Fibroblast of lung (primary cell): ENCODE data around the gene MORC4. TPM values are rescaled to one million over a fixed set of nuclear protein-coding genes. Genes with fewer than 3 reads are reported as not detected.

Experiments used
- DNase-seq, 2 donors: peaks; one replicate each; pipeline versions ENCODE4 v3.0.0 to v3.0.0-alpha.2; 2010; ENCODE audit warnings: low read depth in 2 of 2
- H2AFZ ChIP-seq: 2 replicates; pipeline ENCODE4 v1.5.1; 2012; ENCODE audit warnings: low read length, control low read depth, inconsistent platforms
- H3K27ac ChIP-seq: 2 replicates; pipeline ENCODE4 v1.5.1; 2011; ENCODE audit warnings: low read length, control low read depth; ENCODE audit not compliant: insufficient read depth
- H3K27me3 ChIP-seq: 2 replicates; pipeline ENCODE4 v1.5.1; 2011; ENCODE audit warnings: mild to moderate bottlenecking, low read length; ENCODE audit not compliant: control insufficient read depth, insufficient read depth
- H3K36me3 ChIP-seq: 2 replicates; pipeline ENCODE4 v1.5.1; 2011; ENCODE audit warnings: low read length; ENCODE audit not compliant: control insufficient read depth, insufficient read depth
- H3K4me1 ChIP-seq: 2 replicates; pipeline ENCODE4 v1.5.1; 2011; ENCODE audit warnings: low read length; ENCODE audit not compliant: control insufficient read depth, insufficient read depth; ENCODE audit errors: extremely low read depth
- H3K4me2 ChIP-seq: 2 replicates; pipeline ENCODE4 v1.5.1; 2011; ENCODE audit warnings: low read length, control low read depth; ENCODE audit not compliant: insufficient read depth; ENCODE audit errors: extremely low read depth
- H3K4me3 ChIP-seq, 4 experiments: fragments of 200-600 bp in 1 of 4; sonication (generic) in 1 of 4; replicated peaks in 1 of 4; 2 replicates each; pipeline ENCODE4 v1.5.1; 2011 to 2016; ENCODE audit warnings: low read length in 4 of 4, low read depth in 3 of 4, mild to moderate bottlenecking in 3 of 4, control low read depth in 2 of 4, inconsistent platforms in 1 of 4, mixed read lengths in 1 of 4; ENCODE audit not compliant: insufficient read depth in 1 of 4; ENCODE audit errors: control extremely low read depth in 1 of 4
- H3K79me2 ChIP-seq: 2 replicates; pipeline ENCODE4 v1.5.1; 2012; ENCODE audit warnings: mild to moderate bottlenecking, low read length, inconsistent platforms; ENCODE audit not compliant: control insufficient read depth, insufficient read depth
- H3K9ac ChIP-seq: 2 replicates; pipeline ENCODE4 v1.5.1; 2011; ENCODE audit warnings: mild to moderate bottlenecking, low read length, control low read depth; ENCODE audit not compliant: insufficient read depth
- H3K9me3 ChIP-seq: 2 replicates; pipeline ENCODE4 v1.5.1; 2012; ENCODE audit warnings: low read depth, low read length; ENCODE audit not compliant: control insufficient read depth, insufficient read depth
- H4K20me1 ChIP-seq: 2 replicates; pipeline ENCODE4 v1.5.1; 2011; ENCODE audit warnings: low read length; ENCODE audit not compliant: control insufficient read depth, insufficient read depth; ENCODE audit errors: extremely low read depth
- CTCF ChIP-seq, 2 donors: IDR thresholded peaks in 1 of 2; conservative IDR thresholded peaks in 1 of 2; 1 replicate in 1 of 2; 2 replicates in 1 of 2; pipeline ENCODE4 v1.5.1; 2011 to 2012; ENCODE audit warnings: low read length in 2 of 2, control low read depth in 1 of 2, inconsistent platforms in 1 of 2, low read depth in 1 of 2, mild to moderate bottlenecking in 1 of 2
- EZH2 ChIP-seq: IDR thresholded peaks from 2 replicates; pipeline ENCODE4 v1.5.1; 2012; ENCODE audit warnings: low read length, control low read depth, mild to moderate bottlenecking; ENCODE audit errors: missing control alignments
- polyA plus RNA-seq, 2 donors: library from polyadenylated mRNA; depleted of rRNA in 1 of 2; stranded (reverse) in 1 of 2; unstranded in 1 of 2; fragments of >200 nt; gene quantifications; 2 replicates each; pipeline ENCODE4 v1.2.1, GENCODE V29; 2011 to 2012; ENCODE audit warnings: missing spikeins in 1 of 2
- total RNA-seq: library from RNA; depleted of rRNA; stranded (reverse); fragments of >200 nt; gene quantifications from 2 replicates; pipeline ENCODE4 v1.2.1, GENCODE V29; 2014

The MORC4 gene
- total and polyA plus RNA-seq, 2 donors (not counting 1 experiment from before 2014, with no cell fraction given) = 27.5 to 44.8 TPM

GRCh38 chrX:106927023-106927422 lies 73.0 kb downstream of the MORC4 start:
- no peaks in the 10 kb centered on the region for H3K9me3 ChIP-seq
- peaks cover 1% of the 10 kb centered on the region for H3K4me1 ChIP-seq
- H3K27ac ChIP-seq = no peak overlapping the region
- H3K9ac ChIP-seq = no peak overlapping the region
- no peaks in the 10 kb centered on the region for H3K36me3 ChIP-seq
- no peak for TF ChIP-seq CTCF (conservative IDR thresholded peaks at IDR 0.05 in 1 of 2, IDR thresholded peaks at IDR 0.05 in 1 of 2; ENCODE audit: low read depth in 1 of 2, low read length in 2 of 2)
- no peak for TF ChIP-seq EZH2
- H3K4me3 ChIP-seq = no peak overlapping the region
- H3K27me3 ChIP-seq = no peaks in the 10 kb centered on the region
- H3K4me2 ChIP-seq = no peak overlapping the region
- H4K20me1 ChIP-seq = no peaks in the 10 kb centered on the region
- H3K79me2 ChIP-seq = no peaks in the 10 kb centered on the region
- no peak overlapping the region for H2AFZ ChIP-seq
- no peak for DNase-seq

DNA sequence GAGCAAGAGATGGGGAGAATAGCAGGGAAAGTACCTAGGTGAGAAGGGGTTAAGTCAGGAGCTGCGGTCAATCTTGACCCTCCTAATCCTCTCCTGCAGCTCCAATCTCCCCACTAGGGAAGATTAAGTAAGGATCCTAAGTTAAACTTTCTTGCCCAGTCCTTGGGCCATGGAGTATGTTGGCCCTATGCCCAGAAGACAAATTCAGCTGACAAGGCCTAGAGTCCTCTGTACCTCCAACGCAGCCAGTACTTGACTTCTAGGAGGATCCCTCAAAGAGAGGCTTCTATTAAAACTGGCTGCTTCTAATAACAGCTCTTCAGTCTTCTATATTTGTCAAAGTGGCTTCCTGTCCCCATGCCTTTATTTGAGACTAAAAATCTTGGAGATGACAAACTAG lies 78.4 kb downstream of the MORC4 start:
- Histone ChIP-seq H4K20me1 (no peaks in the 10 kb centered on the region), H3K4me2 (no peak overlapping the region), H2AFZ (no peak overlapping the region), H3K9me3 (no peaks in the 10 kb centered on the region), H3K36me3 (no peaks in the 10 kb centered on the region), H3K27ac (no peak overlapping the region), H3K4me1 (no peaks in the 10 kb centered on the region), H3K27me3 (no peaks in the 10 kb centered on the region), H3K79me2 (no peaks in the 10 kb centered on the region), H3K4me3 (no peak overlapping the region), H3K9ac (no peak overlapping the region)
- no peak for DNase-seq
- TF ChIP-seq EZH2 (no peak), CTCF (conservative IDR thresholded peaks at IDR 0.05 in 1 of 2, IDR thresholded peaks at IDR 0.05 in 1 of 2; ENCODE audit: low read depth in 1 of 2, low read length in 2 of 2) (no peak)

DNA sequence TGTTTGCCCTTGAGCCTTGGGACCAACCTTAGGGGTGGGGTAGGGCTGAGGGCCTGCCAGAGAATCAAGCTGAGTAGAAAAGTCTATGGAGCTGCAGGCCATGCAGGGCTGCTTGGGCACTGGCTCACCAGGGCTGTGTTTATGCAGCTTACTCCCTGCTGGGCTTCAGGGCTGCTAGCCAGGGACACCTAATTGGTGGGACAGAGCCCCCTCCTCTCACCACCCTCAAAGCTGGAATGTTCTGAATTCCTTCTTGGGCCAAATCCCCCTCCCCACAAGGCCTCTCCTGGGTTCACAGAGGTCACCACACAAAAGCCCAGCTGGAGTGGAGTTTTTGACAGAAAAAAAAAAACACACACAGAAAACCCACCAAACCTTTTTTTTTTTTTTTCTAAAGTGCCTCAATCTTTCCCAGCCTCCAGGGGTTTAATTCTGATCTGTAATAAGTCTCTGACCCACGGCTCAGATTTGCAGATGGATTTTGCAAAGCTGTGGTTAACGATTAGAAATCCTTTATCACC lies 80.0 kb downstream of the MORC4 start, which contains the start of gene CLDN2:
Gene CLDN2 (plus strand): TSS at position 471 of the 521 bp plus-strand sequence. CDS start 7,827 bp downstream, outside the sequence.
- Histone ChIP-seq H3K79me2 (no peaks in the 10 kb centered on the region), H3K4me1 (no peaks in the 10 kb centered on the region), H3K9me3 (no peaks in the 10 kb centered on the region), H3K4me2 (no peak within 1 kb of the TSS), H4K20me1 (no peaks in the 10 kb centered on the region), H3K9ac (no peak within 1 kb of the TSS), H3K27ac (no peak within 1 kb of the TSS), H2AFZ (no peak within 1 kb of the TSS), H3K27me3 (no peaks in the 10 kb centered on the region), H3K36me3 (no peaks in the 10 kb centered on the region), H3K4me3 (no peak within 1 kb of the TSS)
- no peak for DNase-seq
- TF ChIP-seq CTCF (conservative IDR thresholded peaks at IDR 0.05 in 1 of 2, IDR thresholded peaks at IDR 0.05 in 1 of 2; ENCODE audit: low read depth in 1 of 2, low read length in 2 of 2) (no peak), EZH2 (no peak)
